A549 (cell line): ENCODE data around the gene ITGBL1. TPM values are rescaled to one million over a fixed set of nuclear protein-coding genes. Genes with fewer than 3 reads are reported as not detected.

Experiments
- ATAC-seq, 2 experiments: fragments of 200-7000 bp in 1 of 2; fragments of >200 bp in 1 of 2; cut with Nextera tagmentation in 1 of 2; cut with Tn5 transposase in 1 of 2; 3 replicates each; pipeline versions ENCODE4 v1.8.0 to v1.9.1; 2018 to 2020; ENCODE audit warnings: mild to moderate bottlenecking in 1 of 2, moderate library complexity in 1 of 2
- CTCF ChIA-PET: fragments of 300-600 bp; sonication (Branson Sonifier 250); formaldehyde crosslinking; extraction: SDS; loops from one replicate; lab custom pipeline; 2021; ENCODE audit warnings: antibody characterized with exemption, inconsistent platforms; lab: Yijun Ruan, JAX
- POLR2A ChIA-PET: fragments of 350-600 bp; formaldehyde crosslinking; extraction: SDS; loops from one replicate; lab custom pipeline; 2021; ENCODE audit warnings: antibody characterized with exemption, inconsistent platforms; lab: Yijun Ruan, JAX
- DNase-seq, 2 experiments: peaks; one replicate each; pipeline versions ENCODE4 v3.0.0 to v3.0.0-alpha.2; 2011 to 2016; ENCODE audit warnings: low read depth in 1 of 2, low spot score in 1 of 2
- FAIRE-seq: peaks from 2 replicates; lab custom pipeline; 2011; peaks lifted over from hg19 to GRCh38; lab: Jason Lieb, UNC
- H3K27ac ChIP-seq, 2 experiments: fragments of >200 bp; sonication (Bioruptor Twin); formaldehyde crosslinking; 3 replicates each; pipeline ENCODE4 v1.5.1; 2016 to 2017
- H3K4me1 ChIP-seq: fragments of >200 bp; sonication (Bioruptor Twin); formaldehyde crosslinking; 3 replicates; pipeline ENCODE4 v1.6.1; 2016
- H3K4me2 ChIP-seq: fragments of >200 bp; sonication (Bioruptor Twin); formaldehyde crosslinking; 3 replicates; pipeline ENCODE4 v1.6.1; 2016
- H3K4me3 ChIP-seq: fragments of >200 bp; sonication (Bioruptor Twin); formaldehyde crosslinking; 3 replicates; pipeline ENCODE4 v1.5.1; 2016
- H3K9me3 ChIP-seq: fragments of >200 bp; sonication (Bioruptor Twin); formaldehyde crosslinking; 3 replicates; pipeline ENCODE4 v1.6.1; 2016
- BHLHE40 ChIP-seq: IDR thresholded peaks from 2 replicates; pipeline ENCODE4 v1.6.1; 2012; ENCODE audit warnings: low read depth, low read length, inconsistent platforms
- CBX2 ChIP-seq: fragments of 200-600 bp; sonication (generic); IDR thresholded peaks from 2 replicates; pipeline ENCODE4 v1.6.1; 2016; ENCODE audit warnings: low read depth, mild to moderate bottlenecking, borderline replicate concordance
- CEBPB ChIP-seq, 2 experiments: fragments of >200 bp in 1 of 2; sonication (Bioruptor Twin) in 1 of 2; formaldehyde crosslinking in 1 of 2; IDR thresholded peaks; 2 replicates each; pipeline ENCODE4 v1.6.1; 2012 to 2016
- EHF ChIP-seq: fragments of 250-450 bp; sonication (Bioruptor Pico); IDR thresholded peaks from 2 replicates; pipeline ENCODE4 v1.5.0; 2020; ENCODE audit warnings: mild to moderate bottlenecking
- ESRRA ChIP-seq: fragments of 150-350 bp; IDR thresholded peaks from 2 replicates; pipeline ENCODE4 v1.6.1; 2014; ENCODE audit warnings: mild to moderate bottlenecking, low read length, borderline replicate concordance
- FOSL2 ChIP-seq, 2 experiments: fragments of 450-650 bp in 1 of 2; fragments of >200 bp in 1 of 2; sonication (Bioruptor Twin) in 1 of 2; formaldehyde crosslinking; IDR thresholded peaks; 2 replicates each; pipeline versions ENCODE4 v1.5.0 to v1.6.1; 2016 to 2020; ENCODE audit warnings: mild to moderate bottlenecking in 1 of 2, moderate library complexity in 1 of 2
- FOXS1 ChIP-seq: fragments of 250-450 bp; sonication (Bioruptor Pico); IDR thresholded peaks from 2 replicates; pipeline ENCODE4 v1.5.0; 2020; ENCODE audit warnings: mild to moderate bottlenecking, moderate library complexity
- HDAC2 ChIP-seq: fragments of 200-600 bp; sonication (generic); IDR thresholded peaks from 2 replicates; pipeline ENCODE4 v1.6.1; 2016
- HES2 ChIP-seq: fragments of >200 bp; sonication (Bioruptor Twin); formaldehyde crosslinking; IDR thresholded peaks from 2 replicates; pipeline ENCODE4 v1.6.1; 2016
- HMGXB4 ChIP-seq: fragments of 250-450 bp; sonication (Bioruptor Pico); IDR thresholded peaks from 2 replicates; pipeline ENCODE4 v1.5.0; 2021; ENCODE audit warnings: mild to moderate bottlenecking, moderate library complexity, borderline replicate concordance
- HOXB13 ChIP-seq: fragments of 250-450 bp; sonication (Bioruptor Pico); IDR thresholded peaks from 2 replicates; pipeline ENCODE4 v1.5.0; 2020; ENCODE audit warnings: low read depth, mild to moderate bottlenecking, moderate library complexity
- JUNB ChIP-seq: fragments of >200 bp; sonication (Bioruptor Twin); formaldehyde crosslinking; IDR thresholded peaks from 2 replicates; pipeline ENCODE4 v1.6.1; 2016
- KDM5A ChIP-seq: fragments of 200-600 bp; sonication (generic); IDR thresholded peaks from 2 replicates; pipeline ENCODE4 v1.6.1; 2016; ENCODE audit warnings: antibody characterized with exemption, mild to moderate bottlenecking
- MAZ ChIP-seq: fragments of 150-350 bp; IDR thresholded peaks from 2 replicates; pipeline ENCODE4 v1.6.1; 2014; ENCODE audit warnings: antibody characterized with exemption, low read depth, low read length, borderline replicate concordance
- MYC ChIP-seq: IDR thresholded peaks from 2 replicates; pipeline ENCODE4 v1.6.1; 2012; ENCODE audit warnings: mild to moderate bottlenecking, inconsistent platforms, low read length, improper control_type of control experiment, borderline replicate concordance
- NPAS2 ChIP-seq: fragments of 250-450 bp; sonication (Bioruptor Pico); IDR thresholded peaks from 2 replicates; pipeline ENCODE4 v1.8.0; 2022; ENCODE audit warnings: mild to moderate bottlenecking, moderate library complexity, borderline replicate concordance
- NR3C1 ChIP-seq: fragments of >200 bp; sonication (Bioruptor Twin); formaldehyde crosslinking; IDR thresholded peaks from 3 replicates; pipeline ENCODE4 v1.6.1; 2017
- RCOR1 ChIP-seq: fragments of 150-350 bp; IDR thresholded peaks from 2 replicates; pipeline ENCODE4 v1.6.1; 2014; ENCODE audit warnings: antibody characterized with exemption, low read length, low read depth
- REST ChIP-seq: fragments of 200-600 bp; sonication (generic); IDR thresholded peaks from 2 replicates; pipeline ENCODE4 v1.6.1; 2016; ENCODE audit warnings: antibody characterized with exemption, mild to moderate bottlenecking, moderate library complexity
- RNF2 ChIP-seq: fragments of 200-600 bp; sonication (generic); IDR thresholded peaks from 2 replicates; pipeline ENCODE4 v1.6.1; 2016; ENCODE audit warnings: low read depth, mild to moderate bottlenecking, antibody characterized with exemption, moderate library complexity, borderline replicate concordance
- SREBF2 ChIP-seq: fragments of 450-650 bp; IDR thresholded peaks from 2 replicates; pipeline ENCODE4 v1.6.1; 2014; ENCODE audit warnings: mild to moderate bottlenecking, moderate library complexity
- TP53 ChIP-seq: fragments of 250-450 bp; sonication (Bioruptor Pico); IDR thresholded peaks from 2 replicates; pipeline ENCODE4 v1.5.0; 2021; ENCODE audit warnings: mild to moderate bottlenecking, moderate library complexity
- USF2 ChIP-seq: fragments of 450-650 bp; IDR thresholded peaks from 2 replicates; pipeline ENCODE4 v1.6.1; 2014; ENCODE audit warnings: antibody characterized with exemption
- ZSCAN20 ChIP-seq: fragments of 250-450 bp; sonication (Bioruptor Pico); IDR thresholded peaks from 2 replicates; pipeline ENCODE4 v1.8.0; 2022; ENCODE audit warnings: mild to moderate bottlenecking, moderate library complexity
- WGBS: methylation state at CpG from one replicate; pipeline ENCODE4 v1.1.6; 2017; ENCODE audit errors: missing lambda C conversion rate; 5-methylcytosine and 5-hydroxymethylcytosine counted together
- polyA plus RNA-seq, 4 experiments: library from polyadenylated mRNA; depleted of rRNA in 3 of 4; stranded (reverse); fragments of >200 nt; fragmentation: RNase III in 1 of 4; extraction: RNeasy Plus Mini Kit Qiagen cat#74134 plus additional on column Dnase treatment in 1 of 4; gene quantifications; 2 replicates in 3 of 4; 3 replicates in 1 of 4; pipeline ENCODE4 v1.2.3, GENCODE V29; 2011 to 2017

ITGBL1 gene
- polyA plus RNA-seq, 2 of the 4 experiments (the other 2 are of a cell fraction) = 0.40 to 1.3 TPM

- Histone ChIP-seq H3K4me3 (no peak overlapping the region), H3K4me2 (no peak overlapping the region), H3K27ac (no peak overlapping the region), H3K9me3 (no peaks in the 10 kb centered on the region), H3K4me1 (no peaks in the 10 kb centered on the region)
- FAIRE-seq = no peak
- ATAC-seq = no peak
- CTCF ChIA-PET = interaction anchor here (0.7 kb wide), 1 partner anchor 79 kb away, joined by 3 read pairs; no protein-coding TSS in a partner anchor
- TF ChIP-seq HDAC2 (no peak), EHF (CRISPR knock-in tag) (no peak), MAZ (no peak), CBX2 (no peak), RCOR1 (no peak), NR3C1 (no peak), BHLHE40 (no peak), FOXS1 (CRISPR knock-in tag) (no peak), ZSCAN20 (CRISPR knock-in tag) (no peak), HOXB13 (CRISPR knock-in tag) (no peak), HES2 (no peak), RNF2 (no peak), TP53 (no peak), MYC (no peak), KDM5A (no peak)
- POLR2A ChIA-PET = no interaction called here
- WGBS = 92% methylated on average over 10 of the region's 10 CpGs
- DNase-seq = no peak
These were observed 264.9 kb downstream of the ITGBL1 start for GRCh38 chr13:101717353-101717752.

GRCh38 chr13:101718496-101718895, 266.0 kb downstream of the ITGBL1 start:
- no peaks in the 10 kb centered on the region for H3K4me1 ChIP-seq
- ChIA-PET POLR2A (no interaction called here), CTCF (interaction anchor here (0.7 kb wide), 1 partner anchor 366 kb away, joined by 3 read pairs; no protein-coding TSS in a partner anchor)
- no peak overlapping the region for H3K4me2 ChIP-seq
- no peak overlapping the region for H3K27ac ChIP-seq
- FAIRE-seq (no peak), ATAC-seq (no peak), DNase-seq (no peak)
- TF ChIP-seq REST = no peak
- TF ChIP-seq ESRRA = no peak
- TF ChIP-seq HMGXB4 (CRISPR knock-in tag) = no peak
- TF ChIP-seq USF2 = no peak
- no peak for TF ChIP-seq ZSCAN20 (CRISPR knock-in tag)
- no peak for TF ChIP-seq CEBPB (IDR thresholded peaks at IDR 0.05)
- TF ChIP-seq NPAS2 = no peak
- TF ChIP-seq BHLHE40 = no peak
- TF ChIP-seq JUNB = no peak
- no peak for TF ChIP-seq SREBF2
- TF ChIP-seq FOSL2 (IDR thresholded peaks at IDR 0.05) = no peak
- no peak for TF ChIP-seq FOSL2 (CRISPR knock-in tag; IDR thresholded peaks at IDR 0.05)
- no peak overlapping the region for H3K4me3 ChIP-seq
- WGBS = 69% methylated on average over 3 of the region's 3 CpGs
- no peaks in the 10 kb centered on the region for H3K9me3 ChIP-seq
